HG03571 (cell line): ENCODE data around the gene MAGEA9.
"Not testable (repeated sequence)": the region's sequence is repeated elsewhere in the genome, so short reads cannot be mapped to it uniquely, and the experiment has no call there.

ENCODE experiments used
- ATAC-seq: cut with Tn5 transposase; IDR thresholded peaks from one replicate; pipeline ENCODE4 v1.9.1; 2021; ENCODE audit not compliant: unreplicated experiment

MAGEA9 gene

GRCh38 chrX:149781727-149782126 lies at the start of gene MAGEA9:
Gene MAGEA9 (plus strand): TSS chrX:149781930. CDS start chrX:149786211, 4,281 bp downstream.
- ATAC-seq: not testable (repeated sequence)

DNA sequence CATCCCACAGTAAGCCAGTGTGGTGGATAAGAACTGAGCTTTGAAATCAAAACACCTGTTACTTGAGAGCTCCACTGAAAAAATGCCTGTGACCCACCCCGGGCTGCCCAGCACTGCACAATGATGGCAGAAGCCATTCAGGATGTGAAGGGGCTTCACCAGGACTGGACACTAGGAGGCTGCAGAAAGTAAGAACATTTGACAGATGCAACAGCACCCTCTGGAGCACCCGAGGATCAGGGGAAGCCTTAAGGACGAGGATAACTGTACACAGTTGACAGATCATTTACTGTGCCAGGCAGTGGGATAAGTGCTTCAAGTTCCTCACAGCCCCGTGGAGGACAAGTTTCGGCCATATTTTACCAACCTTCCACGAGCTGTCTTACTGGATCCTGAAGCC lies 39.5 kb upstream of the MAGEA9 start:
- not testable (repeated sequence) for ATAC-seq

GRCh38 chrX:149746390-149747007 lies 35.2 kb upstream of the MAGEA9 start:
- ATAC-seq: not testable (repeated sequence)

- no peak for ATAC-seq
Observed at GRCh38 chrX:149757206-149758067, 24.3 kb upstream of the MAGEA9 start.

- no peak for ATAC-seq
Observed at GRCh38 chrX:149758068-149758714, 23.5 kb upstream of the MAGEA9 start.

DNA sequence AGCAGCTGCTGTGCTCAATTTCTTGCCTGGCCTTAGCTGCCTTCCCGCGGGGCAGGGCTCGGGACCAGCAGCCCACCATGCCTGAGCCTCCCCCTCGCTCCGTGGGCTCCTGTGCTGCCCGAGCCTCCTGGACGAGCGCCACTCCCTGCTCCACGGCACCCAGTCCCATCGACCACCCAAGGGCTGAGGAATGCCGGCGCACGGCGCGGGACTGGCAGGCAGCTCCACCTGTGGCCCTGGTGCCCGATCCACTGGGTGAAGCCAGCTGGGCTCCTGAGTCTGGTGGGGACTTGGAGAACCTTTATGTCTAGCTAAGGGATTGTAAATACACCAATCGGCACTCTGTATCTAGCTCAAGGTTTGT lies 23.0 kb upstream of the MAGEA9 start:
- not testable (repeated sequence) for ATAC-seq

- no peak for ATAC-seq
Observed at GRCh38 chrX:149759824-149760223, 21.9 kb upstream of the MAGEA9 start.

DNA sequence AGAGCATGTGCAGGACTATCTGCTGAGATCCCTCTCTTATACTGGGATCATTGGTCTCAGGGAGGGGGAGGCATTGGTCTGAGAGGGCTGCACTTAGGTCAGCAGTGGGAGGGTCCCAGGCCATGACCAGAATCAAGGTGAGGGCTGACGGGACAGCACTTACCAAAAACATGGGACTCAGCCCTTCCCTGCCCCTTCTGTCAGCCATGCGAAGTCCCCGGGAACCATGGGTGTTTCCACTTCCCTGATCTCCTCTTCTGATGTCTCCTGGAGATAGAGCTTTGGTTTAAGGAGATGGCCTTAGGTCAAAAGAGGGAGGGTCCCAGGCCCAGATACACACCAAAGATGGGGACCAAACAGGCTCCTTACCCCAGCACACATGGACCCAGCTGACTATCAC lies 20.8 kb upstream of the MAGEA9 start:
- ATAC-seq: no peak

DNA sequence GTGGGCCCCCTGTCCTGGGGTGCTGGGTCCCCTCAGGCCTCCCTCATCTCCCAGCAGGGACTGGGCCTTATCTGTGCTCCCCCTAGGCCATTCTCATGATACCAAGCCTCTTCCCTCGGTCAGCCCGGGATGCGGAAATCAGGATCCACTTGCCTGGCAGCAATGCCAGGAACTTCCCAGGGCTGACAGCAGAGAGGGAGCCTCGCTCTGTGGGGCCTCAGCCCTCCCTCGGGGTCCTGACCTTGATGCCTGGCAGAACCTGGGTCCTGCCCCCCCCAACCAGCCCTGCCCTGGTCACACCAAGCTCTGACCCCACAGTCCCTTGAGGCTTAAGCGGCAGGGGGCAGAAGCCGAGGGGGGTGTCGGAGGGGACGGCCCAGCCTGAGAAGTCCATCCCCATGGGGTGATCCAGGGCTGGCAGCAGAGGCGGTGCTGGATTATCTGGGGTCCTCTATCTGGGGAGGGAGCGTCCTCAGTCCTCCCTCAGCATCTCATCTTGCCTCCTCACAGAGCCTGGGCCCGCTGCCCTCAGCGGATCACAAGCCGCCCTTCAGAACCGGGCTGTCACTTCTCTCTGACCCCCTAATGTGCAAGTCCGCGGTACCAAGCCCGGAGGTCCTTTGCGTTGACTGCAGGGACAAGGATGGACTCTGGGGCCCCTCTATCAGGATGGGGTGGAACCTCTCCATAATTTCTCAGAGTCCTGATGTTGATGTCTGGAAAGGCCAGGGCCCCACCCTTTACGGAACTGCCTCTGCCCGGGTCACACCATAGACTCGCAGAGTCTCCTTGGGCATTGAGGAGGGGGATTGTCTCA lies 19.7 kb upstream of the MAGEA9 start:
- not testable (repeated sequence) for ATAC-seq

GRCh38 chrX:149762696-149763614 lies 18.8 kb upstream of the MAGEA9 start:
- no peak for ATAC-seq

DNA sequence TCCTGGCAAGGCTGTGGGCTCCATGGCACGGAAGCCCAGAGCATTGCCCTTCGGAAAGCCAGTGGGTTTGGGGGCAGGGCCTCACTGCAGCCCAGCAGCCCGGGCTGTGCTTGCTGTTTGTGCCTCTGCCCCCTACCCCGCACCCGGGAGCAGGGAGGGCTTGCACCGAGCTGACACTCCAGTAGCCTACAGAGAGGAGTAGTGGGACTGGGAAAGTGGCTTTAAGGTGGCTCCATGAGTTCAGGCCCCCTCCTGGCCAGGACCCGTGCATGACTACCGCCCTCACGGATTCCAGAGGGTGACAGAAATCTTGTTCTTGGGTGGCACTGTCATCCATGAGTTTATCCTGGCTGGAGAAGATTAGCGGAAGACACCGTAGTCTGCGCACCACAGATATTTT lies 11.4 kb upstream of the MAGEA9 start:
- ATAC-seq: not testable (repeated sequence)

GRCh38 chrX:149773026-149773425 lies 8.7 kb upstream of the MAGEA9 start:
- ATAC-seq: not testable (repeated sequence)

- ATAC-seq: not testable (repeated sequence)
Observed at GRCh38 chrX:149773768-149774167, 8.0 kb upstream of the MAGEA9 start, which contains the start of gene HSFX1. Gene HSFX1 (plus strand): TSS chrX:149774068. CDS start chrX:149774682, 614 bp downstream.

DNA sequence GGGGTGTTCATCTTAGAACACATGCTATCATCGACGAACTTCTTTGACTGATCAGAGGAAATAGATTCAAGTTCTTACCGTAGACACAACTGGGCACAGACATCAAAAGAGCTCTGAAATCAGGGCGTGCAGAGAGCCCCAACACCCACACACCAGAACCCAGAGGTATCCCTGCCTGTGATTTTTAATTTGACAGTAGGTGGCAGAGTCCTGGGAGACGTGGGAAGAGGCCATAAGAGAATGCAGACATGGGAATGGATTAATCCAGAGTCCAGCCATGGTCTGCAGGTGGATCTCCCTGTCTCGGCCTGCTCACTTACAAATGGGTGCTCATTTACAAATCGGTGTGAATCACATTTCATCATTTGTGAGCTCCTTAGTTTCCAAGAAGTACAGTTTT lies 3.7 kb upstream of the MAGEA9 start:
- ATAC-seq: not testable (repeated sequence)

GRCh38 chrX:149795531-149795930 lies 13.8 kb downstream of the MAGEA9 start:
- peak; percentile 98 for ATAC-seq

- ATAC-seq: no peak
Observed at GRCh38 chrX:149799095-149799714, 17.5 kb downstream of the MAGEA9 start.

GRCh38 chrX:149799938-149800337 lies 18.2 kb downstream of the MAGEA9 start:
- no peak for ATAC-seq

- no peak for ATAC-seq
Observed at GRCh38 chrX:149803458-149804062, 21.8 kb downstream of the MAGEA9 start.

GRCh38 chrX:149804102-149804501 lies 22.4 kb downstream of the MAGEA9 start:
- ATAC-seq: no peak
